PC-9 (cell line): ENCODE results near the gene TPK1.

Source experiments
- EZH2 ChIP-seq: fragments of 200-600 bp; sonication (generic); IDR thresholded peaks from 2 replicates; pipeline ENCODE4 v1.8.0; 2017; ENCODE audit warnings: antibody characterized with exemption, low read depth
- TF ChIP-seq, protein P1 (sequence below): fragments of 200-600 bp; sonication (generic); conservative IDR thresholded peaks from 2 replicates; pipeline ENCODE4 v1.6.1; 2017; ENCODE audit warnings: mixed run types, antibody characterized with exemption, mild to moderate bottlenecking, moderate library complexity

DNA sequence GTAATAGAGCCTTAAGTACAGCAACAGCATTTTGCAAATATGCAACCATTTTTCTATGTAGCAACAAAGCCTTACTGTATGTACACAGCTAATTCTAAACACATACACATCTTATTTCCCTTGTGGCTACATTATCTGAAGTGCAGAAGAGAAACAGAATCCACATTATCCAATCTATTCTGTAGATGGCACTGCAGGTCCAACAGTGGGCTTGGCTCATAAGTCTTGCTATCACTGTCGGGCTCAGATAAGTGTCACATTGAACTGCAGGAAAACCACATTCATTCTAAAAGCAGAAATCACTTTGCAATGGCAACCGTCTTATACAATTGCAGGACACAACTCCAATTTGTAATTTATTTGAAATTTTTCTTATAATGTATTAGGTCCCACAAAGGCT, 322.5 kb downstream of the TPK1 start:
- TF ChIP-seq, protein P1, sequence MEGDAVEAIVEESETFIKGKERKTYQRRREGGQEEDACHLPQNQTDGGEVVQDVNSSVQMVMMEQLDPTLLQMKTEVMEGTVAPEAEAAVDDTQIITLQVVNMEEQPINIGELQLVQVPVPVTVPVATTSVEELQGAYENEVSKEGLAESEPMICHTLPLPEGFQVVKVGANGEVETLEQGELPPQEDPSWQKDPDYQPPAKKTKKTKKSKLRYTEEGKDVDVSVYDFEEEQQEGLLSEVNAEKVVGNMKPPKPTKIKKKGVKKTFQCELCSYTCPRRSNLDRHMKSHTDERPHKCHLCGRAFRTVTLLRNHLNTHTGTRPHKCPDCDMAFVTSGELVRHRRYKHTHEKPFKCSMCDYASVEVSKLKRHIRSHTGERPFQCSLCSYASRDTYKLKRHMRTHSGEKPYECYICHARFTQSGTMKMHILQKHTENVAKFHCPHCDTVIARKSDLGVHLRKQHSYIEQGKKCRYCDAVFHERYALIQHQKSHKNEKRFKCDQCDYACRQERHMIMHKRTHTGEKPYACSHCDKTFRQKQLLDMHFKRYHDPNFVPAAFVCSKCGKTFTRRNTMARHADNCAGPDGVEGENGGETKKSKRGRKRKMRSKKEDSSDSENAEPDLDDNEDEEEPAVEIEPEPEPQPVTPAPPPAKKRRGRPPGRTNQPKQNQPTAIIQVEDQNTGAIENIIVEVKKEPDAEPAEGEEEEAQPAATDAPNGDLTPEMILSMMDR, result peak; percentile 50; the same call in 1 of the 2 replicates
- no peak for TF ChIP-seq EZH2
